DOHH2 (cell line): ENCODE measurements around the gene KCNJ11.

ENCODE experiments used
- EZH2phosphoT487 ChIP-seq: fragments of 200-600 bp; sonication (generic); IDR thresholded peaks from 2 replicates; pipeline ENCODE4 v1.6.1; 2017; ENCODE audit warnings: borderline replicate concordance, mild to moderate bottlenecking, antibody characterized with exemption, low read length, moderate library complexity, mixed read lengths
- TF ChIP-seq, protein P1 (sequence below): fragments of 200-600 bp; sonication (generic); IDR thresholded peaks from one replicate; pipeline ENCODE4 v1.5.1; 2014; ENCODE audit warnings: antibody characterized with exemption, mild to moderate bottlenecking, low read depth, low read length; ENCODE audit not compliant: poor library complexity, severe bottlenecking

GRCh38 chr11:17379383-17380180 lies 8.9 kb downstream of the KCNJ11 start:
- TF ChIP-seq, protein P1, sequence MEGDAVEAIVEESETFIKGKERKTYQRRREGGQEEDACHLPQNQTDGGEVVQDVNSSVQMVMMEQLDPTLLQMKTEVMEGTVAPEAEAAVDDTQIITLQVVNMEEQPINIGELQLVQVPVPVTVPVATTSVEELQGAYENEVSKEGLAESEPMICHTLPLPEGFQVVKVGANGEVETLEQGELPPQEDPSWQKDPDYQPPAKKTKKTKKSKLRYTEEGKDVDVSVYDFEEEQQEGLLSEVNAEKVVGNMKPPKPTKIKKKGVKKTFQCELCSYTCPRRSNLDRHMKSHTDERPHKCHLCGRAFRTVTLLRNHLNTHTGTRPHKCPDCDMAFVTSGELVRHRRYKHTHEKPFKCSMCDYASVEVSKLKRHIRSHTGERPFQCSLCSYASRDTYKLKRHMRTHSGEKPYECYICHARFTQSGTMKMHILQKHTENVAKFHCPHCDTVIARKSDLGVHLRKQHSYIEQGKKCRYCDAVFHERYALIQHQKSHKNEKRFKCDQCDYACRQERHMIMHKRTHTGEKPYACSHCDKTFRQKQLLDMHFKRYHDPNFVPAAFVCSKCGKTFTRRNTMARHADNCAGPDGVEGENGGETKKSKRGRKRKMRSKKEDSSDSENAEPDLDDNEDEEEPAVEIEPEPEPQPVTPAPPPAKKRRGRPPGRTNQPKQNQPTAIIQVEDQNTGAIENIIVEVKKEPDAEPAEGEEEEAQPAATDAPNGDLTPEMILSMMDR = no peak
- no peak for TF ChIP-seq EZH2phosphoT487
